Ectodermal cell (in vitro differentiated cells): ENCODE results near the gene FPGT. TPM values are rescaled to one million over a fixed set of nuclear protein-coding genes. Genes with fewer than 3 reads are reported as not detected.
"Not testable (repeated sequence)": the region's sequence is repeated elsewhere in the genome, so short reads cannot be mapped to it uniquely, and the experiment has no call there.

Experiments
- H3K27ac ChIP-seq: 2 replicates; pipeline ENCODE4 v1.7.0; 2013; ENCODE audit warnings: mild to moderate bottlenecking, low read depth, low read length; ENCODE audit not compliant: insufficient read depth, poor library complexity, severe bottlenecking
- H3K27me3 ChIP-seq: 2 replicates; pipeline ENCODE4 v1.7.0; 2013; ENCODE audit warnings: mild to moderate bottlenecking, low read length; ENCODE audit not compliant: insufficient read depth, control insufficient read depth, poor library complexity, severe bottlenecking
- H3K36me3 ChIP-seq: one replicate; pipeline ENCODE4 v1.7.0; 2013; ENCODE audit warnings: low read length; ENCODE audit not compliant: control insufficient read depth, insufficient read depth
- H3K4me1 ChIP-seq: one replicate; pipeline ENCODE4 v1.7.0; 2013; ENCODE audit warnings: low read length; ENCODE audit not compliant: control insufficient read depth, insufficient read depth
- H3K4me3 ChIP-seq: 2 replicates; pipeline ENCODE4 v1.7.0; 2013; ENCODE audit warnings: low read depth, low read length, control low read depth; ENCODE audit not compliant: insufficient read depth
- H3K9me3 ChIP-seq: 2 replicates; pipeline ENCODE4 v1.7.0; 2013; ENCODE audit warnings: mild to moderate bottlenecking, low read length, moderate library complexity; ENCODE audit not compliant: control insufficient read depth
- WGBS, 2 experiments: methylation state at CpG; one replicate each; pipeline ENCODE4 v1.1.7; 2013; ENCODE audit warnings: missing lambda C conversion rate in 2 of 2; 5-methylcytosine and 5-hydroxymethylcytosine counted together
- polyA plus RNA-seq, 4 experiments: library from polyadenylated mRNA; stranded (reverse); fragments of 50-300 nt; gene quantifications; one replicate each; pipeline ENCODE4 v1.2.3, GENCODE V29; 2013

Gene FPGT
- polyA plus RNA-seq (2013, experiment 1 of 4): 11.6 TPM
- polyA plus RNA-seq (2013, experiment 2 of 4): 15.7 TPM
- 9.3 TPM for polyA plus RNA-seq (2013, experiment 3 of 4)
- polyA plus RNA-seq (2013, experiment 4 of 4): 11.3 TPM

DNA sequence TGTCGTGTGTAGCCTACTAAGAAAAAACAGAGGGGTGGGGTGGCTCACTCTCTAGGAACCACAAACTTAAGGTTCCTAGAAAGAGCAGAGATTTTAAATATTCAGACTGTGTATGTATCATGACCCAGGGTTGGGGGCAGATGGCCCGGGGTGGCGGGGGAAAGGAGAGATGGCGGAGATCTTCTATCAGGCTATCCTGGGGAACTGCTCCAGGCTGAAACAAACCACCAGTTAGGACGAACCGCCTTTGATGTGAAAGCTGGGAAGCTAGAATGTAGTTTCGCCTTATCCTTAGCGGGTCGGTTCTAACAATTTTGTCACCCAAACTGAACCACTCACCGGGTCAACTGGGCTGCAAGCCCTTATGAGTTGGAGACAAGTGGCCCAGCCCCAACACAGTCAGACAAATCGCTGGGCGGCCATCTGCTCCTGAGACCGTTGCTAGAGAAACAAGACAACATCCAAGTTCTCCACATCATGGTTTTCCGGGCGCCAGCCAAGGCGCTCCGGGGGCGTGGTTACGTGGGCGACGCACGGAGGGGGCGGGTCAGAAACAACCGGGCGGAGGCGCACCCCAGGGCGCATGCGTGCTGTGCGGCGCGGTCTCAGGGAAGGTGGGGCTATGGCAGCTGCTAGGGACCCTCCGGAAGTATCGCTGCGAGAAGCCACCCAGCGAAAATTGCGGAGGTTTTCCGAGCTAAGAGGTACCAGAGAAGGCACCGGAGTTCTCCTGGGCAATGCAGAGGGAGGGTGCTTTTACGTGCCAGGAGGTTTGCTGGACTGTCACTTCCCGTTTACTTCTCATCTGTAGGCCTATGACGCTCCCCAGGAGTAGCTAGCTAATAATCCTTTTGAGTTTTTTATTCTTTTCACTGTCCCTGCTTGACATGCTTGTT is at the start of gene FPGT, which contains the start of gene LRRIQ3:
Gene FPGT, plus strand, starts transcription at position 586 of the 896 bp plus-strand sequence. Its CDS starts 37 bp downstream, at position 623.
Gene LRRIQ3, minus strand, starts transcription at position 520 of the 896 bp plus-strand sequence. CDS start 14,492 bp downstream, outside the sequence.
- H3K4me1 ChIP-seq: no peaks in the 10 kb centered on the region
- 39% methylated on average over 41 of the region's 41 CpGs for WGBS, 2 experiments
- H3K27ac ChIP-seq: no peak within 1 kb of the TSS
- H3K9me3 ChIP-seq: no peaks in the 10 kb centered on the region
- H3K4me3 ChIP-seq: peak within 1 kb of the TSS; percentile 44
- no peaks in the 10 kb centered on the region for H3K27me3 ChIP-seq
- no peaks in the 10 kb centered on the region for H3K36me3 ChIP-seq

DNA sequence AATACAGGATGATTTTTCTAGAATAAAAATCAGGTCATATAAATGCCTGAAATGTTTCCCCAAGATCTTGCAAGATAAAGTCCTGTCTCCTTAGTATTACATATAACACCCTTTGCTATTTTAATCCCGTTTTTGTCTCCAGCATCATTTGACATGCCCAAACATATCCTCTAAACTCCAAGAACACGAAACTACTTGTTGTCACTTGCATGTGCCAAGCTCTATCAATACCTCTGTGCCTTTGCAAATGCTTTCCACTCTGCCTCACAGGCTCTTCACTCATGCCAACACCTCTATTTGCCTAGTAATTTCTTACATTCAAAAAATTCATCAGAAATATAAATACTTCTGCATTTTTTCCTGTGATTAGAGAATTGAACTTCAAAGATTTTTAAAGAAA is 38.0 kb upstream of the FPGT start:
- Histone ChIP-seq H3K36me3 (no peaks in the 10 kb centered on the region), H3K27me3 (no peaks in the 10 kb centered on the region), H3K4me3 (no peak overlapping the region), H3K9me3 (no peaks in the 10 kb centered on the region), H3K27ac (no peak overlapping the region), H3K4me1 (peaks cover 5% of the 10 kb centered on the region)
- WGBS, 2 experiments: 92 to 93% methylated on average over 2 of the region's 2 CpGs

DNA sequence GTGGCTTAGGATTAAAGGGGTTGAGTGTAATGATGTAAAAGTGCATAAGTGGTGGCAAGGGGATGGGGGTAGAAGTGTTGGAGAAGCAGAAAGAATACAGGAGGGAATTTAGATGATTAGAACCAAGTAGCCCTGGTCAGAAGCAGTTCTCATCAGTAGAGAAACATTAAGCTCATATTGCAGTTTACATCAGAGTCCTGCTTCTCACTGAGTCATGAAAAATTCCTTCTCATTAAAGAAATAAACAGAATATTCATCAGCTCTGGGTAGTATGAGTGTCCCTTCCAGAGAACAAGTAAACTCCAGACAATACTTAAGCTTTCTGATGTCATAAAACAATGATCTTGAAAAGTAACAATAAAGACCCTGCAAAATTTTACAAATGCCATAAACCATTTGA is 36.5 kb upstream of the FPGT start:
- no peak overlapping the region for H3K4me3 ChIP-seq
- no peaks in the 10 kb centered on the region for H3K36me3 ChIP-seq
- peaks cover 5% of the 10 kb centered on the region for H3K4me1 ChIP-seq
- H3K9me3 ChIP-seq: no peaks in the 10 kb centered on the region
- no peak overlapping the region for H3K27ac ChIP-seq
- no peaks in the 10 kb centered on the region for H3K27me3 ChIP-seq

DNA sequence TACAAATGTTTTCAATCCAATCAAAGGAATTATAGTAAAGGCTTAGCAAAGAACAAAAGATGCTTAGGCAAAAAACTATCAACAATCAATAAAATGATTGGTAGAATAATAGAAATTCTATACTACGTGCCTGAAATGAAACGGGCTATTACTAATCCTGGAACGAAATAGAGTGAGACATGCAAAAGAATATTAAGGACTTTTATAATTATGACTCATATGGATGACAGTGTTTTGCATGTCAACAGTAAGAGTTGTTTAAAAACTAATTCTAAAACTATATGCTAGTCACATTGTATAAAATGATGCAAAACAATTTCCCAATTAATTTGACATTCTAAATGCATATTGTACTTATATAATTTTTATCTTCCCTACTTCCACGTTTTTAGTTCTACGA is 35.7 kb upstream of the FPGT start:
- 88 to 95% methylated on average over 3 of the region's 5 CpGs for WGBS, 2 experiments
- H3K9me3 ChIP-seq: no peaks in the 10 kb centered on the region

DNA sequence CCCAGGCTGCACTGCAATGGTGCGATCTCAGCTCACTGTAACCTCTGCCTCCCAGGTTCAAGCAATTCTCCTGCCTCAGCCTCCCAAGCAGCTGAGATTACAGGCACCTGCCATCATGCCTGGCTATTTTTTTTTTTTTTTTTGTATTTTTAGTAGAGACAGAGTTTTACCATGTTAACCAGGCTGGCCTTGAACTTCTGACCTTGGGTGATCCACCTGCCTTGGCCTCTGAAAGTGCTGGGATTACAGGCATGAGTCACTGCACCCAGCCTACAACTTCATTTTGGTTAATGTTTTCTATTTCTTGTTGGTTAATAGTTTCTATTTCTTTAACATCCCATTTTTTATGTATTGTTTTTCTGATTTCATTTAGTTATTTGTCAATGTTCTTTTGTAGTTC is 23.6 kb upstream of the FPGT start:
- not testable (repeated sequence) for H3K27ac ChIP-seq, H3K27me3 ChIP-seq, H3K36me3 ChIP-seq, H3K4me1 ChIP-seq, H3K4me3 ChIP-seq, H3K9me3 ChIP-seq
- 97 to 100% methylated on average over 1 of the region's 1 CpG for WGBS, 2 experiments

More for the DNA sequence above, 35.7 kb upstream of the FPGT start:
- Histone ChIP-seq H3K27me3 (no peaks in the 10 kb centered on the region), H3K4me1 (peaks cover 5% of the 10 kb centered on the region), H3K36me3 (no peaks in the 10 kb centered on the region), H3K27ac (no peak overlapping the region), H3K4me3 (no peak overlapping the region)

DNA sequence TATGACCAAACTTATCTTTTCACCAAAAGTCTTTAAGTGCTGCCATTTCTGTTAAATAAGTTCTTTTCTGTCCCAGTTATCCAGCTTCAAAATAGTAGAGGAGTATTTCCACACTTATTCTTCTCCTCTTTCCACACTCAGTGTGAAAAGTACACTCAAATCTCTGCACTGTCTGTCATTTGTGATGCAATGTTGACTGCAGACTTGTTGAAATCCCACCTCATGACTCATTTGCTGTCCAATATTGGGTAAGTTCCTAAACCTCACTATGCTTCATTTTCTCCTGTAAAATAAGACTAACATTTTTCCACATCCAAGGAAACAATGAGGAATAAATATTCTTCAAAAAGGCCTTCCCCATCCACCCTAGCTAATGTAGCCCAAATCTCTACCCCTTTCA is 17.6 kb upstream of the FPGT start:
- no peak overlapping the region for H3K27ac ChIP-seq

DNA sequence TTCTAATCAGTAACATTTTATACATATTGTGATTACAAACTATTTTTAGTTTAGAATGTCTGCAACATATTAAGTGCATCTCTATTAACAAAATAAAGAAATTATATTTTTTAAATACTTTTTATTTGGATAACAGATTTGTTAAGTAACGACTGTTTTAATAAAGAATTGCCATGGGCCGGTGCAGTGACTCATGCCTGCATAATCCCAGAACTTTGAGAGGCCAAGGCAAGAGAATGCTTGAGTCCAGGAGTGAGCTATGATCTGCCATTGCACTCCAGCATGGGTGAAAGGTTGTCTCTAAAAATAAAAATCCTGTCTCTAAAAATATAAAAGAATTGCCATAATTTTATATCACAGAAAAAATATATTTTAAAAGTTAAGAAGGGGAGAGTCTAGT is 4.1 kb upstream of the FPGT start:
- Histone ChIP-seq H3K27ac (no peak overlapping the region), H3K36me3 (no peaks in the 10 kb centered on the region), H3K4me3 (no peak overlapping the region), H3K27me3 (no peaks in the 10 kb centered on the region), H3K9me3 (no peaks in the 10 kb centered on the region), H3K4me1 (no peaks in the 10 kb centered on the region)
- 78 to 85% methylated on average over 2 of the region's 2 CpGs for WGBS, 2 experiments

More for the DNA sequence above, 17.6 kb upstream of the FPGT start:
- H3K36me3 ChIP-seq: no peaks in the 10 kb centered on the region
- H3K27me3 ChIP-seq: no peaks in the 10 kb centered on the region
- no peaks in the 10 kb centered on the region for H3K4me1 ChIP-seq
- no peaks in the 10 kb centered on the region for H3K9me3 ChIP-seq
- H3K4me3 ChIP-seq: no peak overlapping the region

DNA sequence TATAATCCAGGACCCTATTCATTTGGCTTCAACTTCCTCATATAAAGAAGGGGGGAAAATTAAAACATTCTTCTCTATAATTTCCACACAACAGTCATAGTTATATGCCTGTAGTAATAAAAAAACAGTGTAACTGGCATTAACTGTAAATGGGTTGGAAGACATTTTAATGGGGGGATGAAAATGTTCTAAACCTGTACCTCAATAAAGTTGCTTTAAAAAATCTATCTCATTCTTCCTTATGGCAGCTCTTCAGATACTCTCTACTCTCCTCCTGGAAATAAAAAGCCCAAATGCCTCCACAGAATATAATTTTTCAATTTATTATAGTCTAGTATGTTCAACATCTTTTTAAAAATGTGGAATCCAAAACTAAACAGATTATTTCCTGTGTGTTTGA is 2.7 kb upstream of the FPGT start:
- H3K9me3 ChIP-seq: no peaks in the 10 kb centered on the region
- no peaks in the 10 kb centered on the region for H3K4me1 ChIP-seq
- H3K4me3 ChIP-seq: no peak overlapping the region
- no peaks in the 10 kb centered on the region for H3K36me3 ChIP-seq
- no peak overlapping the region for H3K27ac ChIP-seq
- H3K27me3 ChIP-seq: no peaks in the 10 kb centered on the region

DNA sequence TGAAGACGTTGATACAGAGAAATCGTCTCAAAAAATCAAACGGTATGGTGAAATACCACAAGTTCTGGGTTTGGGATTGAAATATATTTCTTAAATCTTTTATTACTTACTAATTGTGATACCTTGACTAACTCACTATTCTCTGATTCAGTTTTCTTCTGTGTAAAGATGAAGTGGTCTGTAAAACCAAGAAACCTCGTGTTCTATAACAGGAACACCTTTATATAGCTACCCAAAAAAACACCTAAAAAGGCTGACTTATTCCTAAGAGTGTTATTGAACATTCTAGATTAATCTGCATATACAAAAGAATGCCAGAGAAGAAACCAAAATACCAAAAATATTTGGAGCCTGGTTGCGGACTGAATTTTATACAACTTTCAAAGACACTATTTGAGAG is 787 bp upstream of the FPGT start:
- Histone ChIP-seq H3K27ac (no peak overlapping the region), H3K36me3 (no peaks in the 10 kb centered on the region), H3K4me1 (no peaks in the 10 kb centered on the region), H3K9me3 (no peaks in the 10 kb centered on the region), H3K27me3 (no peaks in the 10 kb centered on the region), H3K4me3 (no peak overlapping the region)
- WGBS, 2 experiments: 96 to 100% methylated on average over 3 to 5 of the region's 5 CpGs

DNA sequence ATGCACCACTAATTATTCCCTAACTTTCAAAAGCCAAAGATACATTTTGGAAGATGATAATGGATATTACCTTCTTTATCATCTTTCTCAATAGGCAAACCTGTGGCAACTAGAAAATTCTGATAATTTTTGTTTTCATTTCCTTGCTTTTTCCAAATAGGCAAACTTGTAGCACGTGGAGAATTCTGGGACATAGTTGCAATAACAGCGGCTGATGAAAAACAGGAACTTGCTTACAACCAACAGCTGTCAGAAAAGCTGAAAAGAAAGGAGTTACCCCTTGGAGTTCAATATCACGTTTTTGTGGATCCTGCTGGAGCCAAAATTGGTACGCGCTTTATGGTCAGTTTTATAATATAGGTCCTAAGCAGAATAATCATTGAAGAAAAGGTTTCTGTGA is 1.5 kb downstream of the FPGT start:
- Histone ChIP-seq H3K4me1 (no peaks in the 10 kb centered on the region), H3K27me3 (no peaks in the 10 kb centered on the region), H3K36me3 (no peaks in the 10 kb centered on the region), H3K27ac (no peak overlapping the region), H3K9me3 (no peaks in the 10 kb centered on the region), H3K4me3 (no peak overlapping the region)
- WGBS, 2 experiments: 91 to 98% methylated on average over 5 of the region's 5 CpGs
